ENCODE measurements around the gene MRPS30.

DNA sequence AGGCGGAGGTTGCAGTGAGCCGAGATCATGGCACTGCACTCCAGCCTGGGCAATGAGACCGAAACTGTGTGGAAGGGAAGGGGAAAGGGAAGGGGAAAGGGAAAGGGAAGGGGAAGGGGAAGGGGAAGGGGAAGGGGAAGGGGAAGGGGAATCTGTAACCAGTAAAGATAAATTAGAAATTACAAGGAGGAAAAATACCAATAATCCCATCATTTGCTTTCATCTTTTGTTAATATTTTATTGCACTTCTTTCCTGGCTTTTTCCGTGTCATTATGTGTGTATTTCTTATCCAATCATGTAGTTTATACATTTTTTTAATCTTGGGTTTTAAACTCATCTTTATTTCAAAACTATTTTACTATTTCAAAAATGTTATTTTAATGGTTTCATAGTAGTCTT, 29.6 kb upstream of the MRPS30 start:
- TF ChIP-seq, protein P1, sequence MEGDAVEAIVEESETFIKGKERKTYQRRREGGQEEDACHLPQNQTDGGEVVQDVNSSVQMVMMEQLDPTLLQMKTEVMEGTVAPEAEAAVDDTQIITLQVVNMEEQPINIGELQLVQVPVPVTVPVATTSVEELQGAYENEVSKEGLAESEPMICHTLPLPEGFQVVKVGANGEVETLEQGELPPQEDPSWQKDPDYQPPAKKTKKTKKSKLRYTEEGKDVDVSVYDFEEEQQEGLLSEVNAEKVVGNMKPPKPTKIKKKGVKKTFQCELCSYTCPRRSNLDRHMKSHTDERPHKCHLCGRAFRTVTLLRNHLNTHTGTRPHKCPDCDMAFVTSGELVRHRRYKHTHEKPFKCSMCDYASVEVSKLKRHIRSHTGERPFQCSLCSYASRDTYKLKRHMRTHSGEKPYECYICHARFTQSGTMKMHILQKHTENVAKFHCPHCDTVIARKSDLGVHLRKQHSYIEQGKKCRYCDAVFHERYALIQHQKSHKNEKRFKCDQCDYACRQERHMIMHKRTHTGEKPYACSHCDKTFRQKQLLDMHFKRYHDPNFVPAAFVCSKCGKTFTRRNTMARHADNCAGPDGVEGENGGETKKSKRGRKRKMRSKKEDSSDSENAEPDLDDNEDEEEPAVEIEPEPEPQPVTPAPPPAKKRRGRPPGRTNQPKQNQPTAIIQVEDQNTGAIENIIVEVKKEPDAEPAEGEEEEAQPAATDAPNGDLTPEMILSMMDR (IDR thresholded peaks at IDR 0.05; ENCODE audit: insufficient read depth, low read length, poor library complexity, severe bottlenecking) = no peak
- no peak for TF ChIP-seq EZH2phosphoT487 (conservative IDR thresholded peaks at IDR 0.05; ENCODE audit: low read length)

Data from SU-DHL-6 (cell line).